GM12801 (cell line): ENCODE data around the gene GPC6.

Experiments used
- CTCF ChIP-seq: IDR thresholded peaks from one replicate; pipeline ENCODE4 v1.5.1; 2011; ENCODE audit warnings: control low read depth; ENCODE audit not compliant: insufficient read length; ENCODE audit errors: extremely low read depth

The GPC6 gene

GRCh38 chr13:93834051-93834450 lies 607.4 kb downstream of the GPC6 start:
- TF ChIP-seq CTCF: no peak

- TF ChIP-seq CTCF: no peak
Observed at GRCh38 chr13:93843082-93843481, 616.5 kb downstream of the GPC6 start.

GRCh38 chr13:93847162-93847561 lies 620.6 kb downstream of the GPC6 start:
- no peak for TF ChIP-seq CTCF

GRCh38 chr13:93848247-93848646 lies 621.6 kb downstream of the GPC6 start:
- TF ChIP-seq CTCF: no peak

GRCh38 chr13:93851236-93851635 lies 624.6 kb downstream of the GPC6 start:
- no peak for TF ChIP-seq CTCF

- no peak for TF ChIP-seq CTCF
Observed at GRCh38 chr13:93853912-93854311, 627.3 kb downstream of the GPC6 start.

GRCh38 chr13:93857126-93857525 lies 630.5 kb downstream of the GPC6 start:
- TF ChIP-seq CTCF: no peak

GRCh38 chr13:93859716-93860115 lies 633.1 kb downstream of the GPC6 start:
- TF ChIP-seq CTCF: no peak
